ENCODE measurements around the gene TMEM141. TPM values are rescaled to one million over a fixed set of nuclear protein-coding genes. Genes with fewer than 3 reads are reported as not detected.

TMEM141 gene
- total RNA-seq, 4 donors from 2014 or later, result 179 to 392 (median 224) TPM

- Histone ChIP-seq H3K4me3 (no peak overlapping the region), H3K27ac (no peak overlapping the region), H3K36me3 (no peaks in the 10 kb centered on the region), H3K27me3 (no peaks in the 10 kb centered on the region), H3K4me1 (peaks cover 0 to 9% (median 4%) of the 10 kb centered on the region in 4 donors), H3K9me3 (no peaks in the 10 kb centered on the region)
- in situ Hi-C loops (cut with MboI; ENCODE audit: low pct_ligation_motif_present in 1 of 4, low pct_unique_long_range_greater_than_20kb in 1 of 4, low sequenced_read_pairs in 3 of 4) (loop anchor here in 2 of 4 donors (25.0 kb wide), 1 partner anchor 263 kb away; the partner anchor contains the start of genes ABCA2 (in 2 of the 2), FUT7 (in 2 of the 2) and NPDC1 (in 2 of the 2)), intact Hi-C loops (cut with DNase I; ENCODE audit: low total_unique reads) (no loop called here)
- no peak for DNase-seq
- 93% methylated on average over 12 of the region's 12 CpGs; no CpG with 5 or more reads in 1 of the 2 donors for WGBS, 2 donors (ENCODE audit: low coverage in 1 of 2)
- TF ChIP-seq EP300 (IDR thresholded peaks at IDR 0.05; ENCODE audit: low read depth) (no peak), CTCF (IDR thresholded peaks at IDR 0.05) (no peak), POLR2A (IDR thresholded peaks at IDR 0.05) (no peak), POLR2AphosphoS5 (IDR thresholded peaks at IDR 0.05) (no peak)
Measured at GRCh38 chr9:136774416-136775045, 16.6 kb upstream of the TMEM141 start.

- intact Hi-C loops (cut with DNase I; ENCODE audit: low total_unique reads) (no loop called here), in situ Hi-C loops (cut with MboI; ENCODE audit: low pct_ligation_motif_present in 1 of 4, low pct_unique_long_range_greater_than_20kb in 1 of 4, low sequenced_read_pairs in 3 of 4) (loop anchor here in 2 of 4 donors (25.0 kb wide), 1 partner anchor 262 kb away; the partner anchor contains the start of genes ABCA2 (in 2 of the 2), FUT7 (in 2 of the 2) and NPDC1 (in 2 of the 2))
- DNase-seq, result no peak
- Histone ChIP-seq H3K4me3 (no peak overlapping the region), H3K9me3 (no peaks in the 10 kb centered on the region), H3K27me3 (no peaks in the 10 kb centered on the region), H3K4me1 (peaks cover 0 to 6% (median 3%) of the 10 kb centered on the region in 4 donors), H3K27ac (no peak overlapping the region), H3K36me3 (no peaks in the 10 kb centered on the region)
- WGBS, 2 donors (ENCODE audit: low coverage in 1 of 2), result 93% methylated on average over 6 of the region's 6 CpGs; no CpG with 5 or more reads in 1 of the 2 donors
- TF ChIP-seq POLR2A (IDR thresholded peaks at IDR 0.05) (no peak), POLR2AphosphoS5 (IDR thresholded peaks at IDR 0.05) (no peak), CTCF (IDR thresholded peaks at IDR 0.05) (no peak), EP300 (IDR thresholded peaks at IDR 0.05; ENCODE audit: low read depth) (no peak)
Measured at GRCh38 chr9:136775191-136775590, 16.0 kb upstream of the TMEM141 start.

- in situ Hi-C loops (cut with MboI; ENCODE audit: low pct_ligation_motif_present in 1 of 4, low pct_unique_long_range_greater_than_20kb in 1 of 4, low sequenced_read_pairs in 3 of 4), result loop anchor here in 2 of 4 donors (25.0 kb wide), 1 partner anchor 260 kb away; the partner anchor contains the start of genes ABCA2 (in 2 of the 2), FUT7 (in 2 of the 2) and NPDC1 (in 2 of the 2)
Measured at GRCh38 chr9:136776947-136777346, 14.2 kb upstream of the TMEM141 start.

More at GRCh38 chr9:136776947-136777346, 14.2 kb upstream of the TMEM141 start:
- no peaks in the 10 kb centered on the region for H3K9me3 ChIP-seq
- no peak for DNase-seq
- peak overlapping the region; percentile 8 to 55 (median 25) for H3K27ac ChIP-seq
- TF ChIP-seq POLR2A (IDR thresholded peaks at IDR 0.05) (no peak), CTCF (IDR thresholded peaks at IDR 0.05) (no peak), EP300 (IDR thresholded peaks at IDR 0.05; ENCODE audit: low read depth) (no peak), POLR2AphosphoS5 (IDR thresholded peaks at IDR 0.05) (no peak)
- no peaks in the 10 kb centered on the region for H3K36me3 ChIP-seq
- no peak overlapping the region for H3K4me3 ChIP-seq
- peaks cover 0 to 6% (median 3%) of the 10 kb centered on the region in 4 donors for H3K4me1 ChIP-seq
- intact Hi-C loops (cut with DNase I; ENCODE audit: low total_unique reads), result no loop called here
- H3K27me3 ChIP-seq, result no peaks in the 10 kb centered on the region
- 0 to 48% methylated on average over 1 to 7 of the region's 7 CpGs for WGBS, 2 donors (ENCODE audit: low coverage in 1 of 2)
